HG02610 (cell line): Measurements from ENCODE around the gene MAP7D1.
"Not testable (repeated sequence)": the region's sequence is repeated elsewhere in the genome, so short reads cannot be mapped to it uniquely, and the experiment has no call there.

ENCODE experiments used
- ATAC-seq: cut with Tn5 transposase; IDR thresholded peaks from one replicate; pipeline ENCODE4 v1.9.1; 2021; ENCODE audit warnings: mild to moderate bottlenecking, moderate library complexity; ENCODE audit not compliant: unreplicated experiment

MAP7D1 gene

GRCh38 chr1:36151134-36151844 lies 4.7 kb upstream of the MAP7D1 start:
- ATAC-seq: no peak

GRCh38 chr1:36151845-36152203 lies 4.1 kb upstream of the MAP7D1 start:
- ATAC-seq: no peak

GRCh38 chr1:36153476-36153875 lies 2.5 kb upstream of the MAP7D1 start:
- ATAC-seq: no peak

- no peak for ATAC-seq
Measured at GRCh38 chr1:36154335-36154734, 1.6 kb upstream of the MAP7D1 start.

GRCh38 chr1:36154765-36155407 lies 1.1 kb upstream of the MAP7D1 start:
- ATAC-seq: no peak

- ATAC-seq: no peak
Measured at GRCh38 chr1:36156329-36157114, 562 bp downstream of the MAP7D1 start.

- ATAC-seq: no peak
Measured at GRCh38 chr1:36157115-36157903, 1.3 kb downstream of the MAP7D1 start.

GRCh38 chr1:36157973-36158826 lies 2.2 kb downstream of the MAP7D1 start:
- no peak for ATAC-seq

- ATAC-seq: not testable (repeated sequence)
Measured at GRCh38 chr1:36158827-36159252, 2.9 kb downstream of the MAP7D1 start.

GRCh38 chr1:36159614-36160387 lies 3.8 kb downstream of the MAP7D1 start:
- ATAC-seq: no peak

GRCh38 chr1:36160388-36160948 lies 4.5 kb downstream of the MAP7D1 start:
- no peak for ATAC-seq

- no peak for ATAC-seq
Measured at GRCh38 chr1:36160949-36161485, 5.1 kb downstream of the MAP7D1 start.

GRCh38 chr1:36161641-36162531 lies 5.9 kb downstream of the MAP7D1 start:
- peak; percentile 53 for ATAC-seq

GRCh38 chr1:36162680-36163239 lies 6.8 kb downstream of the MAP7D1 start:
- ATAC-seq: no peak

GRCh38 chr1:36163426-36163825 lies 7.5 kb downstream of the MAP7D1 start:
- ATAC-seq: no peak

- ATAC-seq: no peak
Measured at GRCh38 chr1:36164361-36164760, 8.4 kb downstream of the MAP7D1 start.

- no peak for ATAC-seq
Measured at GRCh38 chr1:36165145-36165544, 9.2 kb downstream of the MAP7D1 start.
